PFSK-1 (cell line): ENCODE measurements around the gene ATP1B2.

Experiments
- FOXP2 ChIP-seq: optimal IDR thresholded peaks from 2 replicates; pipeline ENCODE3; 2011; ENCODE audit warnings: borderline replicate concordance, control low read depth, inconsistent platforms; ENCODE audit not compliant: insufficient read depth; ENCODE audit errors: extremely low read length, extremely low read depth
- POLR2AphosphoS5 ChIP-seq: IDR thresholded peaks from 2 replicates; pipeline ENCODE4 v1.6.1; 2012; ENCODE audit warnings: low read depth, mild to moderate bottlenecking, control low read depth, low read length, moderate library complexity
- REST ChIP-seq, 2 experiments: IDR thresholded peaks; 2 replicates each; pipeline versions ENCODE4 v1.6.1 to v1.8.0; 2011 to 2012; ENCODE audit warnings: low read depth in 2 of 2, low read length in 2 of 2, control low read depth in 1 of 2, inconsistent platforms in 1 of 2, mild to moderate bottlenecking in 1 of 2, moderate library complexity in 1 of 2; ENCODE audit not compliant: insufficient read depth in 1 of 2
- SIN3A ChIP-seq: IDR thresholded peaks from 2 replicates; pipeline ENCODE4 v1.6.1; 2012; ENCODE audit warnings: mild to moderate bottlenecking, low read length, moderate library complexity, borderline replicate concordance; ENCODE audit not compliant: insufficient read depth
- TAF1 ChIP-seq: IDR thresholded peaks from 2 replicates; pipeline ENCODE4 v1.6.1; 2012; ENCODE audit warnings: low read length, control low read depth, borderline replicate concordance; ENCODE audit not compliant: insufficient read depth

- TF ChIP-seq FOXP2 = no peak
- TF ChIP-seq TAF1 = no peak
- TF ChIP-seq POLR2AphosphoS5 = no peak
- no peak for TF ChIP-seq REST (IDR thresholded peaks at IDR 0.05; ENCODE audit: insufficient read depth in 1 of 2, low read depth in 2 of 2, low read length in 2 of 2)
- no peak for TF ChIP-seq SIN3A
Observed at GRCh38 chr17:7647018-7647417, 3.7 kb upstream of the ATP1B2 start.
